RWPE1 (cell line): Measurements from ENCODE around the gene DDX23.

Source experiments
- CTCF ChIA-PET: fragments of 350-600 bp; sonication (Branson Sonifier 250); formaldehyde crosslinking; extraction: SDS; loops from one replicate; lab custom pipeline; 2021; lab: Yijun Ruan, JAX
- POLR2A ChIA-PET: fragments of 400-600 bp; formaldehyde crosslinking; extraction: SDS; loops from one replicate; lab custom pipeline; 2020; ENCODE audit warnings: antibody characterized with exemption; ENCODE audit not compliant: low non-redundant PET; lab: Yijun Ruan, JAX
- DNase-seq: peaks from one replicate; pipeline ENCODE4 v3.0.0; 2012; ENCODE audit warnings: low spot score
- H3K27ac ChIP-seq: fragments of 450-650 bp; 2 replicates; pipeline ENCODE4 v1.5.1; 2017
- CTCF ChIP-seq: fragments of 450-650 bp; conservative IDR thresholded peaks from 2 replicates; pipeline ENCODE4 v1.5.1; 2017; ENCODE audit warnings: low read depth, mild to moderate bottlenecking

Gene DDX23

GRCh38 chr12:48838048-48838447 is 13.9 kb downstream of the DDX23 start:
- no peak for DNase-seq
- TF ChIP-seq CTCF: no peak
- ChIA-PET CTCF (no interaction called here), POLR2A (no interaction called here)
- H3K27ac ChIP-seq: no peak overlapping the region

GRCh38 chr12:48832321-48833060 is 19.5 kb downstream of the DDX23 start:
- no peak for DNase-seq
- POLR2A ChIA-PET: no interaction called here
- CTCF ChIA-PET: interaction anchor here (0.6 to 0.9 kb wide), 2 partner anchors 13 to 17 kb away, joined by 3 to 4 read pairs; no protein-coding TSS in a partner anchor
- no peak for TF ChIP-seq CTCF
- no peak overlapping the region for H3K27ac ChIP-seq

GRCh38 chr12:48831257-48831656 is 20.7 kb downstream of the DDX23 start:
- no peak for TF ChIP-seq CTCF
- ChIA-PET CTCF (interaction anchor here (0.6 kb wide), 1 partner anchor 104 kb away, joined by 5 read pairs; a partner anchor contains a TSS), POLR2A (no interaction called here)
- DNase-seq: no peak
- no peak overlapping the region for H3K27ac ChIP-seq

- no peak for TF ChIP-seq CTCF
- ChIA-PET POLR2A (no interaction called here), CTCF (interaction anchor here (2.7 kb wide), 1 partner anchor 14 kb away, joined by 24 read pairs; no protein-coding TSS in a partner anchor)
- peak overlapping the region; percentile 33 for H3K27ac ChIP-seq
- no peak for DNase-seq
Observed at GRCh38 chr12:48828841-48829575, 23.0 kb downstream of the DDX23 start.

- DNase-seq: no peak
- H3K27ac ChIP-seq: peak overlapping the region; percentile 33
Observed at GRCh38 chr12:48828293-48828692, 23.7 kb downstream of the DDX23 start.

More at GRCh38 chr12:48828293-48828692, 23.7 kb downstream of the DDX23 start:
- no peak for TF ChIP-seq CTCF
- ChIA-PET CTCF (interaction anchor here (0.6 to 2.7 kb wide), 2 partner anchors 13 to 190 kb away, joined by 4 to 24 read pairs; no protein-coding TSS in a partner anchor), POLR2A (no interaction called here)
